Lower leg skin (tissue), 3 donors: Measurements from ENCODE around the gene TMCC1.

ENCODE experiments used
- POLR2A ChIP-seq, 2 donors: fragments of 450-650 bp; IDR thresholded peaks; one replicate each; pipeline ENCODE4 v1.6.1; 2016 to 2017; ENCODE audit warnings: antibody characterized with exemption in 2 of 2, mild to moderate bottlenecking in 1 of 2, moderate library complexity in 1 of 2
- TF ChIP-seq, protein P1 (sequence below), 3 donors: fragments of 450-650 bp; IDR thresholded peaks; one replicate each; pipeline ENCODE4 v1.5.1; 2016; ENCODE audit warnings: antibody characterized with exemption in 3 of 3, mild to moderate bottlenecking in 3 of 3, moderate library complexity in 2 of 3

DNA sequence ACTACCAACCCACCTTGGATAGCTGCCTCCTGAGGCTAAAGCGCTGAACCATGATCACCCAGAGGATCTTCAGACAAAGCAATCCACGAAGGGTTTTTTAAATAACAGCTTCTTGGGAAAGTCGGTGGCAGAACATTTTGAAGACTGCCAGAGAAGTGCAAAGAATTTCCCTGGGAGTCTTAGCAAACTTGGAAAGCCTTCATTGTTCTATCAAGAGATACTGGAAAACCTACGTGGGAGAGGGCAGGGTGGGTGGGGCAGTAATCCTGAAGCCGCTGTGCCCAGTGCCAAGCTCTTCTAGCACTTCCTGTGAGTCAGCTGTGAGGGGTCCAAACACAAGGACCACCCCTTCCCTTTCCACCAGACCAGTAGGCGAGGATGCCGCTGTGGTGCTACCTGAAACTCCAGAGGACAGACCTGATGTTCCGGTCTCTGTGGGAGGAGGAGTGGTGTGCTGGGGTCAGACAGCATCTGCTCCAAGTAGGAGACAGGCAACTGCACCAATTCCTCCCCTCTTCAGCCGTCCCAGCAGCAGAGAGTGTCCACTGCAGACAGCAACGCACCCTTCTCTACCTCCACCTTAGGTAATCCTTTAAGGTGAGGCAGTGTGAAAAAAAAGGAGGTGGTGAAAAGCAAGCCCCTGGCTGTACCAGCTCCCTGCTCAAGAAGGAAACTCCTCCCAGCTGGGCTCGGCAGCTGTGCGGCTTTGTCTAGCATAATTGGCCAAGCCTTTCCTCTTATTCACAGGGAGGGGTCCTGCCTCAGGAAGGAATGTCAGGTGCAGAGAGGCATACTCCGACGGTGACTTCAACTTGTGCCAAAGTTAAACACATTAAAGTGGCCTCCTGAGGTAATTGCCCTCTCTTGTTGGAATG lies 99.0 kb downstream of the TMCC1 start:
- TF ChIP-seq, protein P1, sequence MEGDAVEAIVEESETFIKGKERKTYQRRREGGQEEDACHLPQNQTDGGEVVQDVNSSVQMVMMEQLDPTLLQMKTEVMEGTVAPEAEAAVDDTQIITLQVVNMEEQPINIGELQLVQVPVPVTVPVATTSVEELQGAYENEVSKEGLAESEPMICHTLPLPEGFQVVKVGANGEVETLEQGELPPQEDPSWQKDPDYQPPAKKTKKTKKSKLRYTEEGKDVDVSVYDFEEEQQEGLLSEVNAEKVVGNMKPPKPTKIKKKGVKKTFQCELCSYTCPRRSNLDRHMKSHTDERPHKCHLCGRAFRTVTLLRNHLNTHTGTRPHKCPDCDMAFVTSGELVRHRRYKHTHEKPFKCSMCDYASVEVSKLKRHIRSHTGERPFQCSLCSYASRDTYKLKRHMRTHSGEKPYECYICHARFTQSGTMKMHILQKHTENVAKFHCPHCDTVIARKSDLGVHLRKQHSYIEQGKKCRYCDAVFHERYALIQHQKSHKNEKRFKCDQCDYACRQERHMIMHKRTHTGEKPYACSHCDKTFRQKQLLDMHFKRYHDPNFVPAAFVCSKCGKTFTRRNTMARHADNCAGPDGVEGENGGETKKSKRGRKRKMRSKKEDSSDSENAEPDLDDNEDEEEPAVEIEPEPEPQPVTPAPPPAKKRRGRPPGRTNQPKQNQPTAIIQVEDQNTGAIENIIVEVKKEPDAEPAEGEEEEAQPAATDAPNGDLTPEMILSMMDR (IDR thresholded peaks at IDR 0.05) = no peak
- no peak for TF ChIP-seq POLR2A (IDR thresholded peaks at IDR 0.05)
